MM.1S (cell line): ENCODE measurements around the gene HDAC5.

Experiments
- EZH2 ChIP-seq: fragments of 300-600 bp; sonication (generic); optimal IDR thresholded peaks from 2 replicates; pipeline ENCODE3; 2017; ENCODE audit warnings: low read depth, mild to moderate bottlenecking, antibody characterized with exemption, low read length, mixed read lengths
- TF ChIP-seq, protein P1 (sequence below): fragments of 300-600 bp; sonication (generic); IDR thresholded peaks from 2 replicates; pipeline ENCODE4 v1.5.1; 2016; ENCODE audit warnings: antibody characterized with exemption, low read length, mixed read lengths

DNA sequence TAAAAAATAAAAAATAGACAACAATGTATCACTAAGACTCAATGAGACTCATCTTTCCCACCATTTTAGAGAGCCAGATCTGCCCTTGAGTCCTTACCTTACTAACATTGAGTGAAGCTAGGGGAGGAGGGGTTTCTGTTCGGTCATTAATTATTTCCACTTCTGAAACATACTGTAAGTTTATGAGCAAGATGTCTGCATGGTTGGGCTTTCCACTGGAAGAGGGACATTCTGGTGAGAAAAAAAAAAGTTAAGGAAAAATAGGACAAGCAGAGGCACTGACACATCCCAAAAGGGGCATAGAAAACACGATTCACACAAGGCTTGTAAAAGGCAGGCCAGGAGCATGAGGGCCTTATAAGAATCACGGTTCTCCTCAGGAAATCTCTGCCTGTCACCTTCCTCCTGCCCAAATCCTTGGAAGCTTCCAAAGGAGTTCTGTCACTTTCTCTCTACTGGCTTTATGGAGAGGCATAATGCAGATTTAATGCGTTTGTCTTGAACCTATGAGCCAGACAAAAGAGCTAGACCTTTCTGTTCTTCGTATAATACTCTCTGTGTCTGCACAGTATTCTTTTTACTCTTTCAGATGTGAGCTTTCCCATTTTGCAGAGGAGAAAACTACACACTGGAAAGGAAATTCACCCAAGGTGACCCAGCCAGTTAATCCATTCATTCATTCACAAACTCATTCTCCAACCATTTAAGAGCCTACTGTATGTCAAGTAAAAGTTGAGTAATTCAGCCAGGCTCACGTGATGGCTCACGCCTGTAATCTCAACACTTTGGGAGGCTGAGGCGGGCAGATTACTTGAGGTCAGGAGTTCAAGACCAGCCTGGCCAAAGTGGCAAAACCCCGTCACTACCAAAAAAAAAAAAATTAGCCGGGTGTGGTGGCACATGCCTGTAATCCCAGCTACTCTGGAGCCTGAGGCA is 59.5 kb downstream of the HDAC5 start:
- TF ChIP-seq, protein P1, sequence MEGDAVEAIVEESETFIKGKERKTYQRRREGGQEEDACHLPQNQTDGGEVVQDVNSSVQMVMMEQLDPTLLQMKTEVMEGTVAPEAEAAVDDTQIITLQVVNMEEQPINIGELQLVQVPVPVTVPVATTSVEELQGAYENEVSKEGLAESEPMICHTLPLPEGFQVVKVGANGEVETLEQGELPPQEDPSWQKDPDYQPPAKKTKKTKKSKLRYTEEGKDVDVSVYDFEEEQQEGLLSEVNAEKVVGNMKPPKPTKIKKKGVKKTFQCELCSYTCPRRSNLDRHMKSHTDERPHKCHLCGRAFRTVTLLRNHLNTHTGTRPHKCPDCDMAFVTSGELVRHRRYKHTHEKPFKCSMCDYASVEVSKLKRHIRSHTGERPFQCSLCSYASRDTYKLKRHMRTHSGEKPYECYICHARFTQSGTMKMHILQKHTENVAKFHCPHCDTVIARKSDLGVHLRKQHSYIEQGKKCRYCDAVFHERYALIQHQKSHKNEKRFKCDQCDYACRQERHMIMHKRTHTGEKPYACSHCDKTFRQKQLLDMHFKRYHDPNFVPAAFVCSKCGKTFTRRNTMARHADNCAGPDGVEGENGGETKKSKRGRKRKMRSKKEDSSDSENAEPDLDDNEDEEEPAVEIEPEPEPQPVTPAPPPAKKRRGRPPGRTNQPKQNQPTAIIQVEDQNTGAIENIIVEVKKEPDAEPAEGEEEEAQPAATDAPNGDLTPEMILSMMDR, result no peak
- no peak for TF ChIP-seq EZH2
